Nephron (organoid): ENCODE data around the gene MKX.
A peak's percentile ranks its signal among the peaks of the same experiment; 100 is the strongest.

Source experiments
- H3K27ac Mint-ChIP-seq, 3 experiments: 2 replicates each; pipeline ENCODE4 v1.8.0; 2020; ENCODE audit warnings: mixed read lengths in 3 of 3, mild to moderate bottlenecking in 2 of 3, moderate library complexity in 1 of 3
- H3K27me3 Mint-ChIP-seq: 2 replicates; pipeline ENCODE4 v1.8.0; 2021; ENCODE audit warnings: low read depth, mild to moderate bottlenecking, moderate library complexity, mixed read lengths
- H3K36me3 Mint-ChIP-seq: 2 replicates; pipeline ENCODE4 v1.8.0; 2020; ENCODE audit warnings: low read depth, mixed read lengths
- H3K4me1 Mint-ChIP-seq: 2 replicates; pipeline ENCODE4 v1.8.0; 2020; ENCODE audit warnings: mixed read lengths
- H3K4me3 Mint-ChIP-seq, 3 experiments: 2 replicates each; pipeline ENCODE4 v1.8.0; 2020; ENCODE audit warnings: mild to moderate bottlenecking in 3 of 3, mixed read lengths in 3 of 3, moderate library complexity in 2 of 3
- H3K9me3 Mint-ChIP-seq: 2 replicates; pipeline ENCODE4 v1.8.0; 2020; ENCODE audit warnings: mixed read lengths
- TF ChIP-seq, protein P1 (sequence below), 3 experiments: fragments of 200-600 bp; sonication (generic); IDR thresholded peaks; one replicate each; pipeline ENCODE4 v1.5.0; 2021; ENCODE audit warnings: antibody characterized with exemption in 3 of 3; ENCODE audit not compliant: unreplicated experiment in 3 of 3

The MKX gene

DNA sequence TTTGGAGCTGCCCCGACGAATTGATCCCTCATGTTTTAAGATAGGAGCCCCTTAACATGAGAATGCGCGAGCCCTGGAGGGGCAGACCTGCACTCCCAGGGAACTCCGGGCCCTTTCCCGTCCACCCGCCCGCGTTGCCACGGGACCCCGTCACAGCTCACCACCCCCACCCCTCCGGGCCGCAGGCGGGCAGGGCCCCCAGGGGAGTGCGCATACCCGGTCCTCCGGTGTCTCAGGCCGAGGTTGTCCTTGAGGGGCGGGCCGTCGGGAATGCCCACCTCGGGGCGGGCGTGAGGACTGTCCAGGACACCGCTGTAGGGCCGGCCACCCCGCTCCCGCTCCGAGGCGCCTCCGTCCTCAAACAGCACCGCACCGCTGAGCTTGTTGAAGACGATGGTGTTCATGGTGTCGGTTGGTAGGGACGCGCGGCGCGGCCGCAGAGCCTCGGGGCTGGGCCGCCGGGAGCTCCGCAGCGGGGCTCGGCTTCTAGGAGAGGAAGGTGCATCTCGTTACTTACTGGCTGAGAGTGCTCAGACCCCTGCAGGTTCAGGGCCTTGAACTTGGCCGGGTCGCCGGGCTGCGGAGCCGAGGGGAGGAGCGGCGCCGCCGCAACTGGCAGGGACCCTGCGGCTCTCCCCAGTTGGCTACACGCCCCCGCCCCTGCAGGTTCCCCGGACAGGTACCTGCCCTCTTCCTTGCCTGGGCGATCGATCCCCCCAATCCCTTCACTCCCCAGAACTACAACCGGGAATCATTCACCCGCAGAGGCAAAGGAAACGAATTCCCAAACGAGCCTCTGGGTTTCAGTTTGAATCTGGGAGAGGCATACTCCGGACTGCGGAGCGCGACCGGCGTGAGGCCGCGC, 2.4 kb downstream of the MKX start:
- Mint-ChIP-seq H3K27me3 (peaks cover 91% of the 10 kb centered on the region), H3K4me1 (peaks cover 30% of the 10 kb centered on the region), H3K36me3 (no peaks in the 10 kb centered on the region), H3K9me3 (no peaks in the 10 kb centered on the region), H3K4me3 (peak overlapping the region; percentile 83 to 93 (median 91)), H3K27ac (no peak overlapping the region)
- TF ChIP-seq, protein P1, sequence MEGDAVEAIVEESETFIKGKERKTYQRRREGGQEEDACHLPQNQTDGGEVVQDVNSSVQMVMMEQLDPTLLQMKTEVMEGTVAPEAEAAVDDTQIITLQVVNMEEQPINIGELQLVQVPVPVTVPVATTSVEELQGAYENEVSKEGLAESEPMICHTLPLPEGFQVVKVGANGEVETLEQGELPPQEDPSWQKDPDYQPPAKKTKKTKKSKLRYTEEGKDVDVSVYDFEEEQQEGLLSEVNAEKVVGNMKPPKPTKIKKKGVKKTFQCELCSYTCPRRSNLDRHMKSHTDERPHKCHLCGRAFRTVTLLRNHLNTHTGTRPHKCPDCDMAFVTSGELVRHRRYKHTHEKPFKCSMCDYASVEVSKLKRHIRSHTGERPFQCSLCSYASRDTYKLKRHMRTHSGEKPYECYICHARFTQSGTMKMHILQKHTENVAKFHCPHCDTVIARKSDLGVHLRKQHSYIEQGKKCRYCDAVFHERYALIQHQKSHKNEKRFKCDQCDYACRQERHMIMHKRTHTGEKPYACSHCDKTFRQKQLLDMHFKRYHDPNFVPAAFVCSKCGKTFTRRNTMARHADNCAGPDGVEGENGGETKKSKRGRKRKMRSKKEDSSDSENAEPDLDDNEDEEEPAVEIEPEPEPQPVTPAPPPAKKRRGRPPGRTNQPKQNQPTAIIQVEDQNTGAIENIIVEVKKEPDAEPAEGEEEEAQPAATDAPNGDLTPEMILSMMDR (IDR thresholded peaks at IDR 0.05; ENCODE audit: unreplicated experiment in 3 of 3), result no peak

DNA sequence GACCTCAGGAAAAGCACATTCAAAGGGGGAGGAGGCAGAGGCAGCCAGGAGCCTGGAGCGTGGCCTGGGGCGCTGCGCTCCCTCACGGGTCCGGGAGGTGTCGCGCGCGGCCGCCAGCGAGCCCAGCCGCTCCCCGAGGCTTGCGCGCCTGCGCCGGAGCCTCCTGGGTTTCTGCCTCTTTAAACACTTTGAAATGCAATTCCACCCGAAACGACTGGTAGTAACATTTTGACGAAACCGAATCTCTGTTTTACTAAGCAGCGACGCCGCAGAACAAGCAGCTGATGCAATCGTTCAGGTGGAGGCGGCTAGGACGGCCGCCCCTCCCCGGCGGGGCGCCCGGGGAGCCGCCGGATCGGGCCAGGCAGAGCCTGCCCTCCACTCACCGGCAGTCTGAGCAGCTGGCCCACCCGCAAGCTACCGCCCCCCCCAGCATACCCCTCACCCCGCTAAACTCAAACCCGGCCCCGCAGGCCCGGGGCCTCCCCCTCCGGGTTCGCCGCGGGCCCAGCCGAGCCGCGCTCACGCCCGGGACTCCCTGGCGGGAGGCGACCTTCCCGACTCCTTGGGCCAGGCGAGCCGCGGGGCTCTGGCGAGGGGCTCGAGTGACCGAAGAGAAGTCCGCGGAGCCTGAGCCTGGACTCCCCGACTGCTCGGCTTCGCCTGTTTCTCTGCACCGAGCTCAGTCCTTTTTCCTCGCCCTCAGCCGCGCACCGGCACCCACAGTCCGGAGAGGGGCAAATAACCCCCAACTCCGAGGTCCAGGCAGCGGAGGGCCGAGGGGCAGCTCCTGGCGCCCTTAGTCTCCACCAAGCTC, 3.2 kb downstream of the MKX start:
- peaks cover 30% of the 10 kb centered on the region for H3K4me1 Mint-ChIP-seq
- TF ChIP-seq, protein P1 (IDR thresholded peaks at IDR 0.05; ENCODE audit: unreplicated experiment in 3 of 3), result peak; percentile 84 to 89 (median 87)
- no peaks in the 10 kb centered on the region for H3K9me3 Mint-ChIP-seq
- H3K4me3 Mint-ChIP-seq, result peak overlapping the region; percentile 77 to 93 (median 84)
- no peak overlapping the region for H3K27ac Mint-ChIP-seq
- H3K27me3 Mint-ChIP-seq, result peaks cover 91% of the 10 kb centered on the region
- no peaks in the 10 kb centered on the region for H3K36me3 Mint-ChIP-seq

DNA sequence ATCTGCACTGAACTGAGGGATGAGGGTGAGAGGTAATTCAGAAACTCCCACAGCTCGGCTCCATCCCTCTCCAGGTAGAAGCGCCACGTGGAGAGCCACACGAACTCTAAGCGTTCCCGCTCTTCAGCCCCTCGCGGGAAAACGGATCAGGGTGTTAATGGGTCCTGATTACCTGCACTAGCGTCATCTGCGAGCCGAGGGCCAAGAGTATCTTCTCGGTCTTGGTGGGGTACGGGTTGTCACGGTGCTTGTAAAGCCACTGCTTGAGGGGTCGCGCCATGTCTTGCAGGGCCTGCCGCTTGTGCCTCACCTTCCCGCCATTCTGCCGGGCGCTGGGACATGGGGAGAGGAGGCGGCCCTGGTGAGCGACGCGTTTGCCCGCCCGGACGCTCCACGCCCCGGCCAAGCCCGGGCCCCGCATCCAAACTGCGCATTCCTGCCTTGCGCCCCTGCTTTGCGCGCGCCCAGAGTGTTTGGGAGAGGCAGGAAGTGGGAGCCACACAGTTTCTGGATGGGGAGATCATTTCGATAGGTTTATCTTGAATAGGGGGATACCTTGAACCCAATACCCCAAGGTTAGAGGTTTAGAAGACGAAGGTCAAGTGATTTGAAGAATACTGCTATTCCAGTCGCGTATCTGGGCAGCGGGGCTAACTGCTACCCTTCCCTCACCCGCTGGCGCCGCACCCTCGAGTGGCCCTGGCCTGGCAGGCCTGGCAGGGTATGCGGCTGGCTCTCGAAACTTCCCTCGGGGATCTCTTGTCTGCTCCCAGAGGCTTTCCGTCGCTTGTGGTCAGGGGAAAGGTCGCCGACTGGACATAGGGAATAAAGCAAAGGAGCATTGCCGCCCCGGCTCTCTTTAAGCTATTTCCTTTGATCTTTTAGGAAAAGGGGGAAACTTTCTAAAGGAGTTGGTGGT, 4.2 kb downstream of the MKX start:
- Mint-ChIP-seq H3K36me3 (no peaks in the 10 kb centered on the region), H3K4me1 (peaks cover 22% of the 10 kb centered on the region), H3K27me3 (peaks cover 83% of the 10 kb centered on the region), H3K4me3 (peak overlapping the region; percentile 77 to 86 (median 84)), H3K27ac (no peak overlapping the region), H3K9me3 (no peaks in the 10 kb centered on the region)
- TF ChIP-seq, protein P1 (IDR thresholded peaks at IDR 0.05; ENCODE audit: unreplicated experiment in 3 of 3), result no peak

DNA sequence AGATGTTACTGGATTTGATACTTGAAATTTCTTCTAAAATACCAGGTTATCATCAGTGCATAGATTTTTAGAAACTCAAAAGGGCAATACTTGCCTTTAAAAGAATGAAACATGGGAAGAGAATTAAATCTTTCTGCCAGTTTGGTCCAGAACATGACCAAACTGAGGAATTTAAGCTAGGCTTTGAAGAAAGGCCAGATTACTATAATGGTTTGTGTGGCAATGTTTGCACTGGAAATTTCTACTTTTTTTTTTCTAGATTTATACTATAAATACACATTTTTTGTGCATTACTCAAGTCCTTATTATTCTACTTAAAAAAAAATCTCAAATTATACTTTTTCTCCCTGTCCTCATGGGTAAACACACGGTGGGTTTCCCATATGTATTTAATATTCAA, 9.2 kb downstream of the MKX start:
- Mint-ChIP-seq H3K27ac (no peak overlapping the region), H3K9me3 (no peaks in the 10 kb centered on the region), H3K4me3 (no peak overlapping the region), H3K27me3 (peaks cover 53% of the 10 kb centered on the region), H3K4me1 (no peaks in the 10 kb centered on the region), H3K36me3 (no peaks in the 10 kb centered on the region)
- TF ChIP-seq, protein P1 (IDR thresholded peaks at IDR 0.05; ENCODE audit: unreplicated experiment in 3 of 3), result no peak

DNA sequence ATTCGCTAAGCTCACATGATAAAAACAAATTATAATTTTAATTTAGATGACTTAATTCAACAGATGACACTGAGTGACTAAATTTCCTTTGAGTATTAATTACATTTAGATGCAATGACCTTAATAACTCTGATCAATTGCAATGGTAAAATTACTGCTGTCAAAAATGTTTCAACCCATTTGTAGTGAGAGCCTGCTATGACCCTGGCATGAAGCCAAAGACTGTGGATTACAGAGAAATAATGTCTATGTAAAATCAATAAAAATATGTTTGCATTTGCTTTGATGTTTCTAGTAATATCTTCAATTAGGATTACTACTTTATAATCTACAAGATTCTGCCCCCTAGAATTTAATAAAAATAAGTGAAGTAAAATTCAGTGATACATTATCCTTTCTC, 15.6 kb downstream of the MKX start:
- Mint-ChIP-seq H3K9me3 (no peaks in the 10 kb centered on the region), H3K36me3 (no peaks in the 10 kb centered on the region), H3K4me1 (no peaks in the 10 kb centered on the region), H3K4me3 (no peak overlapping the region), H3K27ac (no peak overlapping the region), H3K27me3 (peaks cover 28% of the 10 kb centered on the region)
- TF ChIP-seq, protein P1 (IDR thresholded peaks at IDR 0.05; ENCODE audit: unreplicated experiment in 3 of 3), result no peak
